GM18867 (cell line): ENCODE results near the gene WNT8A.

Experiments
- ATAC-seq: cut with Tn5 transposase; IDR thresholded peaks from one replicate; pipeline ENCODE4 v1.9.1; 2021; ENCODE audit warnings: mild to moderate bottlenecking, moderate library complexity; ENCODE audit not compliant: unreplicated experiment

WNT8A gene

GRCh38 chr5:138139781-138140090 lies 55.9 kb downstream of the WNT8A start:
- no peak for ATAC-seq

- no peak for ATAC-seq
Observed at GRCh38 chr5:138140268-138140667, 56.4 kb downstream of the WNT8A start.
